Ramos (cell line): ENCODE data around the gene METTL23.

Experiments
- in situ Hi-C: fragments of 300-500 bp; cut with MboI; formaldehyde crosslinking; loops from one replicate; pipeline ENCODE4 v1.14.3; 2022; ENCODE audit warnings: low sequenced_read_pairs; ENCODE audit not compliant: unreplicated experiment

Gene METTL23, protein sequence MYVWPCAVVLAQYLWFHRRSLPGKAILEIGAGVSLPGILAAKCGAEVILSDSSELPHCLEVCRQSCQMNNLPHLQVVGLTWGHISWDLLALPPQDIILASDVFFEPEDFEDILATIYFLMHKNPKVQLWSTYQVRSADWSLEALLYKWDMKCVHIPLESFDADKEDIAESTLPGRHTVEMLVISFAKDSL

DNA sequence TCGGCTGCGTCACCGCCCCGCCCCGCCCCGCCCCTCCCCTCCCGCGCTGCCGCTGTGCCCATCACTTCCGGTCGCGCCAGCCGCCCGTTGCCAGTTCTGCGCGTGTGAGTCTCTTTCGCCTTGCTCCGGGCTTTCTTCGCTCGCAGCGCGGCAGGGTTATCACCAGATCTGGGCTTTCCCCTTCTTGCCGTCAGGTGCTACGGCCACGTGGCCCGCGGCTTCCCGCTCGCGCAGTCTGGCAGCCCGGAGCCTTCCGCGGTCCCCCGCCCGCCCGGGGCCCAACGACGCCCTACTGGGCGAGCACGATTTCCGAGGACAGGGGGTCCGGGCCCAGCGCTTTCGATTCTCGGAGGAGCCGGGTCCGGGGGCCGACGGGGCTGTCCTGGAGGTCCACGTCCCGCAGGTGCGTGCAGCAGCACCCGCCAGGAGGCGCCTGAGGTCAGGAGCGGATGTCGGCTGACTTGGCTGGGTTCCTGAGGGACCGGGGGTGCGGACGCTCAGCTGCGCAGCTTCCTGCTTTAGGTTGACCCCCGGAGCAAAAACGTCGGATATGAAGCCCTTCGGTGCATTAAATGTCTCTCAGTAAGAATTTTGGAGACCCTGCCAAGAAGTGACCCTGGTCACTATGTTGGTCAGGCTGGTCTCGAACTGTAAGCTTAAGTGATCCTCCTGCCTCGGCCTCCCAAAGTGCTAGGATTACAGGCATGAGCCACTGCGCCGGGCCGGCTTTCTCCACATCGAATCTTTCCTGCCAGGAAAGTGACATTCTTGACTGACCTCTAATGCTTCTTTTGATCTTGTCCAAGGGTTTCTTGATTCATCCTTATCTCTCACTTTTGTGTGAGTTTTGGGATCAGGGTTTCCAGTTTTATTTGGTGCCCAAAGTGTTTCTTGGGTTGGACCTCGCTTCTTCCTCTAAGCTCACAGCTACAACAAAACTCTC, at the start of gene METTL23:
Gene METTL23, plus strand, starts transcription at position 64 of the 943 bp plus-strand sequence. CDS start 2,872 bp downstream, outside the sequence.
- in situ Hi-C loops: no loop called here

DNA sequence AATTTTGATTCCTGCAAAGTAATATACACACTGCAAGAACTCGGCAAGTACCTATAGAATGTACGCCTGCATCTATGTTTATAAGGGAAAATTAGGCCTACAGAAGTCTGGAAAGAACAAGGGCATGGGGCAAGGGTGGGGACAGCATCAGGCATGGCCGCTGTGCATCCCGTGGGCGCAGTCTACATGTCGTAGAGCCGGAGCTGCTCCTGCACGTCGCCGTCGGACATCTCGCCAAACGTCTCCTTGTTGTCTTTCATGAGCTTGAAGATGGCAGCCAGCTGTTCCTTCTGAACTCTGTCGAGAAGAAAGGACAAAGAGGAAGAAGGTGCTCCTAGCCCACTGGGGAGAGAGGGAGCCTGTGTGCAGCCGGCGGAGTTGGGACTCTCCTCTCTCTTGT, 49.2 kb upstream of the METTL23 start:
- in situ Hi-C loops: no loop called here

DNA sequence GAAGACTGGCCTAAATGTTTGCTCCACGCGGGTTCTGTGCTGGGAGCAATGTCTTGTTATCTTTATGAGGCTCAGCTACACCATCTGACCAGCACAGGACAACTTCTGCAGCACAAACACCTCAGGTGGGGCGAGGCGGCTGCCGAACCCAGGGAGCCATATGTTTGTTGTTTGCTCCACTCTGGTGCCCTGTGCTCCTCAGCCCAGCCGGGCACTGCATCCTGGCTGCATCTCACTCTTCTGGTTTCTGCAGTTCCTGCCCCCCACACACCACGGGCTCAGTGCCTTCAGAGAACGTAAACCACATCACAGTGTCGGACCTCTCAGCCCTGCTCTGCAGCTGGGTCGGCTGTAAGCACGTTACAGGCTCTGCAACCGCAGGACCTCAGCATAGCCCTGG, 48.3 kb upstream of the METTL23 start:
- in situ Hi-C loops: no loop called here

DNA sequence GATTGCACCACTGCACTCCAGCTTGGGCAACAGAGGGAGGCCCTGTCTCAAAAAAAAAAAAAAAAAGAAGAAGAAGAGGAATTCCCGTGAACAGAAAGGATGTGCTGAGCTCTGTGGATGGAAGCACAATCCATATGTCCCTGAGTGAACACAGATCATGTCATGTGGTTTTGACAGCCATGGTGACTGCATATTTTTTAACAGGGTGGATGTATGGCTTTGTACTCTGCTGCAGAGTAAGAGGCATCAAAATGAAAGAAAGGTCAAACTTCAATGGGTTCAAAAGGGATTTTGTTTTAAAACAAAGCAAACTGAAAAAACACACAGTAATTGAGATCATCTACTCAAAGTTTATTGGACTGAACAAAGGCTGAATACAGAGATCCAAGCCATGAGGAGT, 47.4 kb upstream of the METTL23 start:
- in situ Hi-C loops: no loop called here

DNA sequence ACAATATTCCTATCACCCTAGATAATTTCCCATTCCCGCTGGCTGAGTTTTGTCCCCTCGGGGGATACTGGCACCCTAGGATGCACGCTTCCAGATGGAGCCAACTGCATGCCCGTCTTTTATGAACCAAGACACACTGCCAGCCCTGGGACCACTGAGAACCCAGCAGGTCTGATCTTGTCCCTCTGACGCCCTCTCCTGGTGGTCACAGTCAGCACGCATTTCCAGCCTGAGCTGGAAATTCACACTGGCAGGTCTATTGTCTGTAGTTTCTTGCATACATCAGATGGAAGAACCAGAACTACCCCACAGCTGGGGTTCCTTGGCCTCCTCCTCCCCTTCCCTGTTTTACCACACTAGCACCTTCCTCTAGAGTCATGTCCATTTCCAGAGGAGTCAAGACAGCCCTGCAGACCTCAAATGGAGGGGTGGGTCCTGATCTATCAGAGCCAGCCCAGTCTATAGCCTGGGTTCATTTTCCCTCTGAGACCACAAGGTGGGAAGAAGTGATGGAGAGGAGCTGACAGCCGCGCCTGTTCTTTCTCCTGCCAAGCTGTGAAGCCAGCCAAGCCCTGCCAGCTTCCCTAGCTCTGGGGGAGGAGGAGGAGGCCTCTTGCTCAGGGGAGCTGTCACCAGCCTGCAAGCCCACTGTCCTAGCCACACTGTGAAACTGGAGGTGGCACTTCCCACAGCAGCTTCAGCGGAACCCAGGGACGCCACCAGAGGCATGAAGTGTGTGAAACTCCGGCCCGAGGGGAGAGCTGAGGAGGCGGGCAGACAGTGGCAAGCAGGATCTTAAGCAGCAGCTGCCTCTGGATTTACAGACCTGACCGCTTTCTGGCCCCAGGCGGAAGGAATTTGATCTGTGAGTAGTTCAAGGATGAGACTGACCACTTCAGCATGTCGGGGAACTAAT, 45.2 kb upstream of the METTL23 start:
- in situ Hi-C loops: loop anchor here (10.0 kb wide), 1 partner anchor 157 kb away; no protein-coding TSS in a partner anchor

DNA sequence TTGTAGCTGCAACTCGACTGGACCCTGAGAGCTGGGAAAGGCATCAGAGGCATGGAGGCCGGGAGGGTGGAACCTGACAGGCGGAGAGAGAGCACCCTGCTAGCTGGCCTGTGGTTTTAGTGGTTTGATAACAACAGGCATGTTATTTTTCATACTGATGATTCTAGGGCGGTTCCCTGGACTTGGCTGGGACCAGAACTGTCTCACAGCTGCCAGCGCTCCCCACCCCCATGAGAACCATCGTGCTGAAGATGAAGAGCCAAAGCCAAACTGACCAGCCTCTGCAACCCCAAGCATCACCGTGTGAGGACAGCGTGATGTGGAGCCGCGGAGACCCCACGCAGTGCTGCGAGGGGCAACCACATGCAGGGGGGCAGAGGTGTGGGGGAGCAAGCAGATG, 44.3 kb upstream of the METTL23 start:
- in situ Hi-C loops: loop anchor here (10.0 kb wide), 1 partner anchor 157 kb away; no protein-coding TSS in a partner anchor

DNA sequence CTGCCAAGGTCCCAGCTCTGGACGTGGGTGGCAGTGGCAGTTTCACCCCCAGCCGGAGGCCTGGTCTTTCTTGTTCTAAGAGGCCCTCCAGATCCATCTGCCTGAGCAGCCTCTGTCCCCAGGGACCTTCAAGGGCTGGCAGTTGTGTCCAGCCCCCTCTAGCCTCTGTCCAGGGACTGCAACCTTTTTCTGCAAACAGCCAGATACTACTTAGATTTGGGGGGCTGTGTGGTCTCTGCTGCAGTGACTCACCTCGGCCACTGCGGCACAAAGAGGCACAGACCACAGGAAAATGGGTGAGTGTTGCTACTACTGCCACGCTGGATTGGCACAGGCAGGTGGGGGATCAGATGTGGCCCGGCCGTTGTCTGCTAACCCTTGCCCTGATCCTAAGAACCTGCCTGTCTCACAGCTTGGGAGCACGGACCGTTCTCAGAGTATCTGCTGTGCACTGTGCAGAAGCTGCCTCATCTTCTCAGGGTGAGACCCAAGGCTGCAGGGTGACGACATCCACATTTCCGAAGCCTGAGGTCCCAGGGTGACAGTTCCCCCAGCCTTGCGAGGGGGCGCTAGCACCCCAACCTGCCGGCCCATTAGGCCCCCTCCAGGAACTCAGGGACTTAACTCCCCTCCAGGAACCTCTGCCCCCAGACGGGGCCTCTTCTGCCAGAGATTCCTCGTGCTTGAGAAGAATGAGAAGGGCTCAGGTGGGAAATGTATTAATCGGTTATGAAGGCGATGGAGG, 43.5 kb upstream of the METTL23 start:
- in situ Hi-C loops: loop anchor here (10.0 kb wide), 1 partner anchor 158 kb away; no protein-coding TSS in a partner anchor

DNA sequence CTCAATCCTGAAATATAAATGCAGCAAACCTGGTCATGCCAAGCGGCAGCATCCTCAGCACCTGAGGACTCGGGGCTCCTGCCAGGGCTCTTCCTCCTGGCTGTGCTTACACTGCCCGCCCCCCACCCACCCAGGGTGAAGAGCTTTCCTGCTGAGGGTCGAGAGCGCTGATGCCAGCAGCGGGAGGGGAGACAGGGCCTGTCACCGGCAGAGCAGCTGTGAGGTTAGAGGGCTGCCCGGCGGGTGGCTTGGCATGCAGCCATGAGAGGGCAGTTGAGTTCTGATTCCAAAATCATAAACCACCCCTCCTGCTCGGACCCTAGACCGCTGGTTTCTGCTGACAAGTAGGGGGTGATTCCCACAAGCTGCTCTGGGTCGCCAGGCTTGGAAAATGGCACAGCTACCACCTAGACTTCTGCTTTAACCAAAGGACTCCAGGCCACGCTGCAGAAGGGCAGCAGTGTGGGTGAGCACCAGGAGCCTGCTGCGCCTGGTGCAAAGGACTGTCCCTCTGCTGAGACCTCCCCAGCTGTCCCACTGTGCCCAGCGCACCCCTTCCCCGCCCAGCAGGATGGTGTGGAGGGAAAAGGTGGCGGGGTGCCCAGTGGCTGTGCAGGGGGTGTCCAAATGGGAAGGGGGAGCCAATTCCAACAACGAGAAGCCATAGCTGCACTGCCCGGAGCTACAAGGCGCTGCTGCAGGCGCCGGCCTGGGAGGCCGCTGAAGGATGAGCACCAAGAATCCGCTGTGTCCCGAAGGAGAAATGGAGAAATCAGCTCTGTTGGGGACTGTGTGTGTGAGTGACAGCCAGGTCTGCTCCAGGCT, 42.5 kb upstream of the METTL23 start:
- in situ Hi-C loops: loop anchor here (10.0 kb wide), 1 partner anchor 159 kb away; no protein-coding TSS in a partner anchor

DNA sequence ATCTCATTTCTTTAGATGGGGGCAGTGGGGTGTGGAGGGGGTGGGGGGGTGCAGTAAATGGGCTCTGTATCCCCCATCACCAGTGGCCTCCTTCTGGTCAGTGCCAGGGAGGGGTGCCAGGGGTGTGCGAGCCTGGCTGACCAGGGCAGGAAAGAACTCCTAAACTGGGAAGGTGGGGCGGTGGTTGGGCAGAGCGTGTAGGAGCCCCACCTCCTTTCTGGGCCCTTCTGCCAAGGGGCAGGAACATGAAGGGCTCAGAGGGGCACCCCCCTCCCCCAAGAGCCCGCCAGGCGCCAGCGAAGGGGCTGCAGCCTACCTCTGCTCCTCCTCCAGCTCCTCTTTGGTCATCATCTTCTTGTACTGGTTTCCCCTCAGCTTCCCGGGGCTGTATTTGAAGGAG, 41.9 kb upstream of the METTL23 start:
- in situ Hi-C loops: loop anchor here (10.0 kb wide), 1 partner anchor 160 kb away; no protein-coding TSS in a partner anchor

DNA sequence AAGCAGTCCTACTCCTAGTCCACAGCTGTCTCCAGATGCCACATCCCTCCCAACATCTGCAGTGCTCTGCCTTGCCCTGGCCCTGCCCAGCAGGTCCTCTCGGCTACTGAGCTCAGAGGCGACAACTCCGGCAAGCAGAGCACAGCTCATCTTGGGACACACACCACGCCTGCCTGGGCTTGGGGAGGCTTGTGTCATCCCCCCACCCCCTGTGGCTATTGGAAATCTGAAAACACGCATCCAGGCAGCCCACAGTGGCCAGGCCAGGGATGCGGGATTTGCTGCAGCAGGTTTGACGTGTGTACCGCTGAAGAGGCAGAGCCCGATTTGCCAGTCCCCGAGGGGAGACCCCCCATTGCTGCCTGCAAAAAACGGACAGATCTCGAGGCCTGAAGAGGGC, 41.3 kb upstream of the METTL23 start:
- in situ Hi-C loops: loop anchor here (10.0 kb wide), 1 partner anchor 161 kb away; no protein-coding TSS in a partner anchor

DNA sequence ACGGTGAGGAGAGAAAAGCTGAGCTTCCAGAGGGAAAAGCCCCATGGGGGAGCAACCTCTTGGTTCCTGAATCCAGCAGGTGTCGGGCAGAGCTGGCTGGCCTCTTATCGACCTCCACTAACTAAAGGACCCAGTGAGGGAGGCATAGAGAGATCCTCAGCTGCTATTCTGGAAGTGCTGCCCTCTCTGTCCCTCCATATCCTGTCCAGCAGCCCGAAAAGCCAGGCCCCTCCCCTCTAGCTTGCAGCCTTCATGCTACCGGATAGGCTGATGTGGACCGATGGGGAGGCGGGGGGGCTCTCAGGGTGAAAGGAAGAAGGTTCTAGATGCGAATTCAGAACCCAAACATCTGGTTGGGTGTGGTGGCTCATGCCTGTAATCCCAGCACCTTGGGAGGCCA, 40.8 kb upstream of the METTL23 start:
- in situ Hi-C loops: loop anchor here (10.0 kb wide), 1 partner anchor 161 kb away; no protein-coding TSS in a partner anchor

DNA sequence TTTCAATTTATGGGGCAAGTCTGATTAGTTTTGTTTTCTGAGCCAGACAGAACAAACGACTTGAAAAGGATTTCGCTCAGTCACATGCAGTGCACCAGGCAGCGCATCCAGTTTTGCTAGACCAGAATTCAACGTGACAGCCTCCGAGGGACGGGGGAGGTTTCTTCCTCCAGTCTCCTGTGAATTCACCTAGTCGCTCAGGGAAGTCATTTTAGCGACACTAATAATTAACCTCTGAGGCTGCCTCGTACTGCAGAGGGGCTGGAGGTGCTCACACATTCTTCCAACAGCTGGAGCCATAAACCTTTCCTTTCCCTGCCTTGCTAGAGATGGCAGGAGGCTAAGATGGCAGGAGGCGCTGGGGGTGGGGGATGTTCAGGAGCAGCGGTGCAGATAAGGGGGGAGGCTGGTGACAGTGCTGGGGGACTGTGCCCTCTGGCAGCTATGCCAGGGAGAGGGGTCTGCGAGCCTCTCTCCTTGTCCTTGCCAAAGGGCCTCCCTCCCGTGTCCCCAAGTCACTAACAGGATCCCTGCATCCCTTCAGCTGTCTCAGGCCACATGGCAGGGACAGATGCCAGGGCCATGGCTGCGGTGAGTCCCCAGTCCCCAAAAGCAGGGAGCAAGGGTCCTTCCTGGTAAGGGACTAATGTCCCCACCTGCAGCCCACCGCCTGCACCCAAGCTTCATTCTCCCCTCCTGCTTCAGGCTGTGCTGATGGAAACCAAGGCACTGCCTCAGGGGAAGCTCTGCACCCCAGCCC, 39.9 kb upstream of the METTL23 start:
- in situ Hi-C loops: loop anchor here (10.0 kb wide), 1 partner anchor 162 kb away; no protein-coding TSS in a partner anchor

DNA sequence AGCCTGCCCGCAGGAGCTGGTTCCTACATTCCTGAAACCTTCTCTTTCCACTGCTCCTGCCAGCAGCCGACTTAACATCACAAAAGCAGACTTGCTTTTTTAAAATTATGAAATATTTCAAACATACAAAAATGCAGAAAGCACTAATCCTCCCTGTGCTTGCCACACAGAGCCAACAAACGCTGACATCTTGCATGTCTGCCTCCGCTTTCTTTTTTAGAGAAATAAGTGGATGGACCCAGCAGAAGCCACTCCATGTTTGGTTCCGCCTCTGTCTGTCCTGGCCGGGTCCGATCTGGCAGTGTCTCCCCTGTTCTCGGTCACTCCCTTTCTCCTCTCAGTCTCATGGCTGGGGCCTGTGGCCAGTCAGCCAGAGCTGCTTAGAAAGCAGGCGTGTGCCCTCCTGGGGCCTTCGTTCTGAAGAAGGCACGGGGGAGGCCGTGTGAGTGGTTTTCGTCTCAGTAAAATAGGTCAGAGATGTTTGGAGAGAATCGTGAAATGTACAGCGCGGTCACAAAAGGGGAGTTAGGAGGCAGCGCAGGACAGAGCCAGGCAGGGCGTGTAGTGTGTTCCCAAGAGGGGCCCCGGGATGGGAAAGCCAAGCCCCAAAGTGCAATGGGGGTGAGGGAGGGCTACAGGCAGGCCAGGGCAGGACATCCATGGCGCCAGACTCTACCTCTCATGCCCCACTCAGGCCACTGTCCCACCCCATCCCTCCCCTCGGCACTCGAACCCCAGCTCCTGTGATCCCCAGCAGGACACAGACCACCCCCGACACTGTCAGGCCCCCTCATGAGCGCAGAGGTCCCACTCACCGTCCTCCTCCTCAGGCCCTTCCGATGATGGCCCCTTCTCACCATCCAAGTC, 39.1 kb upstream of the METTL23 start:
- in situ Hi-C loops: loop anchor here (10.0 kb wide), 1 partner anchor 163 kb away; no protein-coding TSS in a partner anchor

DNA sequence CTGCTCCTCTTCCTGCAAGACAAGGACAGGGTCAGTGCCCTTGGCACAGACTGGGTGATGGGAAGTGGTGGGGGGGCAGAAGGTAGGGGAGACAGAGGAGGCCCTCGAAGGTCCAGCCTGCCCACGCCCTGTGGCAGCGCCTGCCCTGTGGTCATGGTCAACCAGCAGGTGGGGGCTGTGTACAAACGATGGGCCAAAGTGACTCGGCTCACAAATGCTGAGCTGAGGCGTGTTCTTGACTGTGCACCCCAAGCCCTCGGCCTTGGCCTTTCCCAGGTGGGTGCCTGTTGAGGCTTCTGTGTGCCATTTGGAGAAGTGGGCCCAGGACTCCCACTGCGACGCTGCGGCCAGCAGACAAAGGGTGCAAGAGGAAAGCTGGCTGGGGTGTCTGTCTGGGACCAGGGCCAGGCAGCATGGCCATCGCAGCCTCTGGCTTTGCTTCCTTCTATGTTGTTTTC, 38.4 kb upstream of the METTL23 start:
- in situ Hi-C loops: loop anchor here (10.0 kb wide), 1 partner anchor 163 kb away; no protein-coding TSS in a partner anchor

DNA sequence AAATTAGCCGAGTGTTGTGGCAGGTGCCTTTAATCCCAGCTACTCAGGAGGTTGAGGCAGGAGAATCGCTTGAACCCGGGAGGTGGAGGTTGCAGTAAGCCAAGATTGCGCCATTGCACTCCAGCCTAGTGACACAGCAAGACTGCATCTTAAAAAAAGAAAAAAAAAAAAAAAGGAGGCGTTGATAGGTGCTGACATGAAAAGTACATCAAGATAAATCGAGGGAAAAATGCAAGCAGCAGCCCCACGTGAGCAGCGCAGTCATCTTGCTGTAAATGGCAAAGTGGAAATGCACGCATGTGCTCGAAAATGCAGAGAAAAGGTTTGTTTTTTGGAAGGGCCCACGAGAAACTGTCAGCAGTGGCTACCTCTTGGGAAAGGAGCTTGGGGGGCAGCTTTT, 36.8 kb upstream of the METTL23 start:
- in situ Hi-C loops: loop anchor here (10.0 kb wide), 1 partner anchor 165 kb away; no protein-coding TSS in a partner anchor

DNA sequence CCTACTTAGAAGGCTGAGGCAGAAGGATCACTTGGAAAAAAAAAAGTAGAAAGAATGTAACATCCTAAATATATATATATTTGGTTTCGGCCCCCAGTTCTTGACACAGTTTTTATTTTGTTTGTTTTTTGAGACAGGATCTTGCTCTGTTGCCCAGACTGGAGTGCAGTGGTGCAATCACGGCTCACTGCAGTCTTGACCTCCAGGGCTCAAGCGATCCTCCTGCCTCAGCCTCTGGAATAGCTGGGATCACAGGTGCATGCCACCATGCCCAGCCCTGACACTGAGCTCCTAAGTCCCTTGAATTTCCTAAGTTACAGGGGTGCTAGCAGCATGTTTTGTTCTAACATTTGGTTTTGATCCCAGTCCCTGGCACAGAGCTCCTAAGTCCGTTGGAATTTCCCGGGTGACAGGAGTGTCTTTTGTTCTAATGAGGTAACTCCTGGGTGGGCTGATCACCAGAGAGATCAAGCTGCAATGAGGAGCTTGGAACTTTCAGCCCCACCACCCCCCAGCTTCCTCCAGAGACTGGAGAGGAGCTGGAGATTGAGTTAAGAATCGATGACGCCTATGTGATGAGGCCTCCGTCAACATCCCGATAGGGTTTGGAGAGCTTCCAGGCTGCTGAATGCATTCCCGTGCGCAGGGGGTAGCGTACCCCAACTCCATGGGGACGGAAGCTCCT, 35.9 kb upstream of the METTL23 start:
- in situ Hi-C loops: no loop called here
